SH-SY5Y (cell line): ENCODE data around the gene TERB1.

Source experiments
- GATA2 ChIP-seq: IDR thresholded peaks from 2 replicates; pipeline ENCODE4 v1.6.1; 2011; ENCODE audit warnings: mild to moderate bottlenecking, low read depth, low read length
- GATA3 ChIP-seq: IDR thresholded peaks from 2 replicates; pipeline ENCODE4 v1.6.1; 2011; ENCODE audit warnings: low read depth, mild to moderate bottlenecking, low read length, moderate library complexity

DNA sequence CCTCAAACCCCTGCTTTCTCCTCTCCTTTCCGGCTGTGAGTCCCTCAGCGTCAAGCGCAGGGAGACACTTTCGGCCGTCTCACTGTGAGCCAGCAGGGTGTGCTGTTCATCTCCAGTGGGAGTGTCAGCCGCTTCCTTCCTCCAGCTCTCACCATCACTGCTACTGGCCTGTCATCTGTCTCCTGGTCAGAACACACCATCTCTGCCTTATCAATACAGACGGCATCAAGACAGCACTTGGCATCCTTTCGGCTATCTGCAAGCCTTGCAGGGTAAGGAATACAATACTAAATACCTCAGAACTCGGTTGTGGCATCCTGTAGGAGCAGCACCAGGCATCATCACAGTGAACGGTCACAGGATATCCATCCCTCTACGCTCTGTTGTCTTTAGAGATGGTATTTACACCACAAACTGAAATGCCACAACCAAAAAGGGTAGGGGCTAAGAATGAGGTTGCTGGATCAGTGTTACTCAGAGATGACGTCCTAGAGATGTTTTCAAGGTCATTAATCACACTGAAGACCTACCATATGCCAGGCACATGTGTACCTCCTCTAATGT lies 84.2 kb downstream of the TERB1 start:
- no peak for TF ChIP-seq GATA2
- TF ChIP-seq GATA3 = no peak
